GM23248 (cell line): ENCODE results near the gene WDR82. TPM values are rescaled to one million over a fixed set of nuclear protein-coding genes. Genes with fewer than 3 reads are reported as not detected.

ENCODE experiments used
- DNase-seq: peaks from one replicate; pipeline ENCODE4 v3.0.0-alpha.2; 2015
- H2AFZ ChIP-seq: fragments of 200-600 bp; sonication (generic); 2 replicates; pipeline ENCODE4 v1.6.1; 2016; ENCODE audit warnings: antibody characterized with exemption
- H3F3A ChIP-seq: fragments of 200-600 bp; sonication (generic); 2 replicates; pipeline ENCODE4 v1.6.1; 2016; ENCODE audit warnings: mild to moderate bottlenecking, antibody characterized with exemption, mixed run types; ENCODE audit not compliant: insufficient read depth
- H3K27ac ChIP-seq: fragments of 200-600 bp; sonication (generic); 2 replicates; pipeline ENCODE4 v1.5.1; 2016; ENCODE audit warnings: mild to moderate bottlenecking
- H3K27me3 ChIP-seq: fragments of 200-600 bp; sonication (generic); replicated peaks from 2 replicates; pipeline ENCODE4 v1.6.1; 2016; ENCODE audit warnings: mild to moderate bottlenecking; ENCODE audit not compliant: insufficient read depth
- H3K36me3 ChIP-seq: fragments of 200-600 bp; sonication (generic); 2 replicates; pipeline ENCODE4 v1.6.1; 2016; ENCODE audit warnings: low read depth, mild to moderate bottlenecking
- H3K4me1 ChIP-seq: fragments of 200-600 bp; sonication (generic); 2 replicates; pipeline ENCODE4 v1.6.1; 2016; ENCODE audit warnings: mild to moderate bottlenecking; ENCODE audit not compliant: insufficient read depth
- H3K4me2 ChIP-seq: fragments of 200-600 bp; sonication (generic); one replicate; pipeline ENCODE4 v1.6.1; 2016; ENCODE audit warnings: mild to moderate bottlenecking; ENCODE audit not compliant: unreplicated experiment
- H3K4me3 ChIP-seq: fragments of 200-600 bp; sonication (generic); 2 replicates; pipeline ENCODE4 v1.5.1; 2016; ENCODE audit warnings: mild to moderate bottlenecking
- H3K79me2 ChIP-seq: fragments of 200-600 bp; sonication (generic); 2 replicates; pipeline ENCODE4 v1.6.1; 2016; ENCODE audit warnings: mild to moderate bottlenecking; ENCODE audit not compliant: insufficient read depth
- H3K9ac ChIP-seq: fragments of 200-600 bp; sonication (generic); 2 replicates; pipeline ENCODE4 v1.6.1; 2016; ENCODE audit warnings: mild to moderate bottlenecking
- H3K9me2 ChIP-seq: fragments of 200-600 bp; sonication (generic); 2 replicates; pipeline ENCODE4 v1.6.1; 2016; ENCODE audit warnings: mixed run types, mild to moderate bottlenecking, moderate library complexity; ENCODE audit not compliant: insufficient read depth
- H3K9me3 ChIP-seq: fragments of 200-600 bp; sonication (generic); one replicate; pipeline ENCODE4 v1.6.1; 2017; ENCODE audit warnings: low read depth
- H4K20me1 ChIP-seq: fragments of 200-600 bp; sonication (generic); 2 replicates; pipeline ENCODE4 v1.6.0; 2016; ENCODE audit not compliant: insufficient read depth
- EZH2 ChIP-seq: fragments of 200-600 bp; sonication (generic); IDR thresholded peaks from 2 replicates; pipeline ENCODE4 v1.6.1; 2018; ENCODE audit warnings: antibody characterized with exemption, mild to moderate bottlenecking; ENCODE audit not compliant: insufficient read depth, poor library complexity, severe bottlenecking
- EZH2phosphoT487 ChIP-seq: fragments of 200-600 bp; sonication (generic); IDR thresholded peaks from 2 replicates; pipeline ENCODE4 v1.6.1; 2018; ENCODE audit warnings: antibody characterized with exemption, moderate library complexity, mild to moderate bottlenecking, low read depth; ENCODE audit not compliant: insufficient read depth
- WGBS, 2 experiments: methylation state at CpG; one replicate each; pipeline ENCODE4 v1.1.6; 2015 to 2017; ENCODE audit warnings: low lambda C conversion rate in 2 of 2, low coverage in 1 of 2; ENCODE audit errors: missing lambda C conversion rate in 2 of 2; 5-methylcytosine and 5-hydroxymethylcytosine counted together
- in situ Hi-C: fragments of 300-500 bp; cut with MboI; formaldehyde crosslinking; loops from 2 replicates; pipeline ENCODE4 v1.15.0; 2020
- polyA plus RNA-seq: library from polyadenylated mRNA; unstranded; fragments of >200 nt; fragmentation: Nextera tagmentation; extraction: Ambion mirVana; gene quantifications from 2 replicates; pipeline ENCODE4 v1.2.1, GENCODE V29; 2016
- total RNA-seq: library from RNA; depleted of rRNA; stranded (reverse); fragments of >200 nt; shearing (Covaris generic); gene quantifications from 2 replicates; pipeline ENCODE4 v1.2.3, GENCODE V29; 2014

Gene WDR82
- total and polyA plus RNA-seq, 2 experiments from 2014 or later: 16.1 to 56.1 TPM

DNA sequence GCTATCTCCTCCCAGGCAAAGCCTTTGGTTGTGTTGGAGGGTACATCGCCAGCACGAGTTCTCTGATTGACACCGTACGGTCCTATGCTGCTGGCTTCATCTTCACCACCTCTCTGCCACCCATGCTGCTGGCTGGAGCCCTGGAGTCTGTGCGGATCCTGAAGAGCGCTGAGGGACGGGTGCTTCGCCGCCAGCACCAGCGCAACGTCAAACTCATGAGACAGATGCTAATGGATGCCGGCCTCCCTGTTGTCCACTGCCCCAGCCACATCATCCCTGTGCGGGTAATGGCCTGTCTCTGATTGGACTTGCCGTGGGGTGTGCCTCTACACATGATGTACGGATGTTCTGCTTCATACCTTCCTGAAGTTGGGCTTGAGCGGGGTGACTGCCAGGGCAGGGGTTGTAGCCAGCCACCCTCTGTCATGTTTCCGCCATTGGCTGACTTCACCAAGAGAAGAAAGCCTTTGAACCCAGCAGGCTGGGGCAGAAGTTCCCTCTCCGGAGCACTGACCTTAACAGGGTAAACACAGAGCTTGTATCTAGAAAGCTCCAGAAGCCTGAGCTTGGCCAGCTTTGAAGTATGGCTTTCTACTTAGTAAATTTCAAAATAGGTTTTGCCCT lies 67.1 kb downstream of the WDR82 start:
- H3K79me2 ChIP-seq: no peaks in the 10 kb centered on the region
- H4K20me1 ChIP-seq: no peaks in the 10 kb centered on the region
- 0 out of 2 replicates have a peak, but pooled peaks cover under 1% of the 10 kb centered on the region for H3K4me1 ChIP-seq
- peaks cover 18% of the 10 kb centered on the region for H3F3A ChIP-seq
- H3K9ac ChIP-seq: no peak overlapping the region
- H3K36me3 ChIP-seq: peaks cover 69% of the 10 kb centered on the region
- no peaks in the 10 kb centered on the region for H3K9me3 ChIP-seq
- 92 to 93% methylated on average over 18 of the region's 18 CpGs for WGBS, 2 experiments
- no peak overlapping the region for H3K27ac ChIP-seq
- no peak overlapping the region for H2AFZ ChIP-seq
- in situ Hi-C loops: no loop called here
- H3K4me2 ChIP-seq: no peak overlapping the region
- TF ChIP-seq EZH2 (no peak), EZH2phosphoT487 (no peak)
- H3K9me2 ChIP-seq: no peaks in the 10 kb centered on the region
- no peak overlapping the region for H3K4me3 ChIP-seq
- no peaks in the 10 kb centered on the region for H3K27me3 ChIP-seq
- no peak for DNase-seq

DNA sequence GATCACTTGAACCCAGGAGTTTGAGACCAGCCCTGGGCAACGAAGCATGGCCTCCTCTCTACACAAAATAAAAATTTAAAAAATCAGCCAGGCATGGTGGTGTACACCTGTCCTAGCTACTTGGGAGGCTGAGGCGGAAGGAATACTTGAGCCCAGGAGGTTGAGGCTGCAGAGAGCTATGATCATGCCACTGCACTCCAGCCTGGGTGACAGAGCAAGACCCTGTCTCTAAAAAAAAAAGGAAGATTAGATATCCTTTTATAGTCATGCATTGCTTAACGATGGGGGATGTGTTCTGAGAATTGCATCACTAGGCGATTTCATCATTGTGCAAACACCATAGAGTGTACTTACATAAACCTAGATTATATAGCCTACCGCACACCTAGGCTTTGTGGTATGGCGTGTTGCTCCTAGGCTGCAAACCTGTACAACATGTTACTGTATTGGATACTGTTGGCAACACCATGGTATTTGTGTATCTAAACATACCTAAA lies 67.9 kb downstream of the WDR82 start:
- no peak overlapping the region for H2AFZ ChIP-seq

GRCh38 chr3:52210037-52210436 lies 68.4 kb downstream of the WDR82 start:
- peaks cover 82% of the 10 kb centered on the region for H3K36me3 ChIP-seq
- H3K4me3 ChIP-seq: no peak overlapping the region

More for the DNA sequence above, 67.9 kb downstream of the WDR82 start:
- H3K79me2 ChIP-seq: no peaks in the 10 kb centered on the region
- H3K27ac ChIP-seq: no peak overlapping the region
- no peak overlapping the region for H3K4me2 ChIP-seq
- no peaks in the 10 kb centered on the region for H3K27me3 ChIP-seq
- peak; percentile 39 for DNase-seq
- WGBS, 2 experiments: 78 to 85% methylated on average over 6 of the region's 6 CpGs
- no peak for TF ChIP-seq EZH2
- no peak for TF ChIP-seq EZH2phosphoT487
- H4K20me1 ChIP-seq: no peaks in the 10 kb centered on the region
- no peaks in the 10 kb centered on the region for H3K9me2 ChIP-seq
- H3F3A ChIP-seq: peaks cover 10% of the 10 kb centered on the region
- in situ Hi-C loops: no loop called here
- no peak overlapping the region for H3K9ac ChIP-seq
- no peaks in the 10 kb centered on the region for H3K9me3 ChIP-seq
- peaks cover 77% of the 10 kb centered on the region for H3K36me3 ChIP-seq
- no peak overlapping the region for H3K4me3 ChIP-seq
- no peaks in the 10 kb centered on the region for H3K4me1 ChIP-seq

DNA sequence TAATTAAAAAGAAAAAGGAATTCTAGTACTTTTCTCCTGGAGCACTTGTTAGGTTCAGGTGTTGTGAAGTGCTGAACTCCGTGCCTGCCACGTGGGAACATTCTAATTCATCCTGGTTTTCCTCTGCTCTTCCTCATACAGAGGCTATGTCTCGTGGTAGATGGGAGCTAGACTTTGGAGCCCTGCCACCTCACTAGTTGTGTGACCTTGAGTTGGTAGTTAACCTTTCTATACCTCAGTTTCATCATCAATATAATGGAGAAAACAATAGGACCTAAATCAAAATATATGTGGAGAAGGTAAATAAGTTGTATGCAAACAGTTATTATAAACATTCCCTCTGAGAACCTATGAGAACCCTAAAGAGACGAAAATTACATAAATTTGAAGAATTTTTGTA lies 69.9 kb downstream of the WDR82 start:
- no peak overlapping the region for H3K4me2 ChIP-seq
- no peak overlapping the region for H3K27ac ChIP-seq
- H3K9ac ChIP-seq: no peak overlapping the region
- H3F3A ChIP-seq: peaks cover 15% of the 10 kb centered on the region; the same call in 1 of the 2 replicates
- no peaks in the 10 kb centered on the region for H3K9me2 ChIP-seq
- no peaks in the 10 kb centered on the region for H3K9me3 ChIP-seq
- in situ Hi-C loops: no loop called here
- H3K27me3 ChIP-seq: no peaks in the 10 kb centered on the region
- H4K20me1 ChIP-seq: no peaks in the 10 kb centered on the region
- H2AFZ ChIP-seq: no peak overlapping the region
- no peak overlapping the region for H3K4me3 ChIP-seq
- TF ChIP-seq EZH2phosphoT487: no peak
- no peak for TF ChIP-seq EZH2
- no peaks in the 10 kb centered on the region for H3K79me2 ChIP-seq
- no peak for DNase-seq
- whole genome bisulfite sequencing, 2 experiments: 66 to 69% methylated on average over 4 of the region's 4 CpGs
- H3K36me3 ChIP-seq: peaks cover 87% of the 10 kb centered on the region
- no peaks in the 10 kb centered on the region for H3K4me1 ChIP-seq

More at GRCh38 chr3:52210037-52210436, 68.4 kb downstream of the WDR82 start:
- peaks cover 10% of the 10 kb centered on the region; the same call in 1 of the 2 replicates for H3F3A ChIP-seq
- H3K9me2 ChIP-seq: no peaks in the 10 kb centered on the region
- no peaks in the 10 kb centered on the region for H3K9me3 ChIP-seq
- no peaks in the 10 kb centered on the region for H4K20me1 ChIP-seq
- H3K4me2 ChIP-seq: no peak overlapping the region
- no peak overlapping the region for H2AFZ ChIP-seq
- no peak overlapping the region for H3K9ac ChIP-seq
- DNase-seq: no peak
- TF ChIP-seq EZH2 (no peak), EZH2phosphoT487 (no peak)
- no peak overlapping the region for H3K27ac ChIP-seq
- in situ Hi-C loops: no loop called here
- no peaks in the 10 kb centered on the region for H3K27me3 ChIP-seq
- no peaks in the 10 kb centered on the region for H3K79me2 ChIP-seq
- no peaks in the 10 kb centered on the region for H3K4me1 ChIP-seq
